ENCODE data around the gene PITX3.
"Not testable (repeated sequence)": the region's sequence is repeated elsewhere in the genome, so short reads cannot be mapped to it uniquely, and the experiment has no call there.

Gene PITX3

DNA sequence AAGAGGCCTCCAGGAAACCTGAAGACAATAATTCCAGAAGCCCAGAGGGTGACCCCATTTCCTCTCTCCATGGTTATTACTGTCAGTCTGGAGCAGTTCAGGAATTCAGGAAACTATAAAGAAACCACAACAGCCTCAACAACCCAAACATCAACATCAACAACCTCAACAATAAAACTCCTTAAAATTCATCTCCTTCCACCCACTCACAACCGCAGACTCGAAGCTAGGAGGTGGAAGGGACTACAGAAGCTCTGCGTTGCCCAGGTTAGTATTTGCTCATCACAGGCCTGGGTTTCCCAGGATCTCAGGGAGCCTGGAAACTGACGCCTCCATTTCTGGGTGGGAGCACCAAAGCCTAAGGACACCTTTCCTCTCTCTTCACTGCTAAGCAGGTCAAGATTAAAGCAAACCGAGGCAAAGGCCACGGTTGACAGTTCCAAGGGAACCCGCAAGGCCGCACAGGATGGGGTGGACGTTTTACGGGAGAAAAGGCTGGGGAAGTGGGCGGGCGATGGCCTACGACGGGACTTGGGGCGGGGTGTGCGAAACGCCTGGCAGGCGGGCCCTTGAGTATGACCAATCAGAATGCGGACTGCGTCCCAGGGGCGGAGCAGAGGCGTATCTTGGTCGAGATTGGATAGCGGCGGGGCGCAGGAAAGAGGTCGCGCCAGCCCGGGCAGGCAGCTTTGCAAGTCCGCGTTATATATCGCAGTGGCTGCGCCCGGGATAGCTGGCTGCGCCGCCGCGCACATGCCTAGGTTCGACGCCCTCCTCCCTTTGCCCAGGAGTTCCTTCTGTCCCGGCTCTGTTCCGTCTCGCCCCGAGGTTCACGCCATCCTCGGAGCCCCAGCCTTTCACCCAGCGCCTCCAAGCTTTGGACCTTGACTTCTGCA is 15.4 kb downstream of the PITX3 start, which contains the start of gene ELOVL3:
TSS of gene ELOVL3 (plus strand) at position 654 of the 896 bp plus-strand sequence. CDS start 250 bp downstream, outside the sequence.
- DNase-seq = peak; percentile 79

DNA sequence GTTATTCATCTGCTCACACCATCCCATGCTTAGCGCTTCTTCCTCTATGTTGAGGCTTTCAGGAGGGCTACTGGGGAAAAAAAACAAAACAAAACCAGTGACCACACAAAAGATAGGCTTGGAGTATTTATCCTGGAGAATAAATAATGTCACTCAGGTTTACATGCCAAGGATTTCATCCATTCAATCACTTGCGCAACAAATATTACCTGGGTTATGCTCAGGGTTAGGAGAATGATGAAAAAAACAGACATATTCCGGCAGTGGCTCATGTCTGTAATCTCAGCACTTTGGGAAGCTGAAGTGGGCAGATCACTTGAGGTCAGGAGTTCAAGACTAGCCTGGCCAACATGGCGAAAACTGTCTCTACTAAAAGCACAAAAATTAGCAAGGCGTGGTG is 18.5 kb downstream of the PITX3 start:
- no peak for DNase-seq

GRCh38 chr10:102220612-102221011 is 20.7 kb downstream of the PITX3 start:
- DNase-seq = no peak

DNA sequence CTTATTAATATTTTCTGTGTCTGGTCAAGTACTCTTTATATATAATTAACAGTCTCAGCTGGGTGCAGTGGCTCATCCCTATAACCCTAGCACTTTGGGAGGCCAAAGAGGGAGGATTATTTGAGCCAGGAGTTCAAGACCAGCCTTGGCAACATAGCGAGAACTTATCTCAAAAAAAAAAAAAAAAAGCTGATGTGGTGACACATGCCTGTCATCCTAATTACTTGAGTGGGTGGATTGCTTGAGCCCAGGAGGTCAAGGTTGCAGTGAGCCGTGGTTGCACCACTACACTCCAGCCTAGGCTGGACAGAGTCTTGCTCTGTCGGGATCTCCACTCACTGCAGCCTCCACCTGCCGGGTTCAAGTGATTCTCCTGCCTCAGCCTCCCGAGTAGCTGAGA is 21.9 kb downstream of the PITX3 start:
- no peak for DNase-seq

DNA sequence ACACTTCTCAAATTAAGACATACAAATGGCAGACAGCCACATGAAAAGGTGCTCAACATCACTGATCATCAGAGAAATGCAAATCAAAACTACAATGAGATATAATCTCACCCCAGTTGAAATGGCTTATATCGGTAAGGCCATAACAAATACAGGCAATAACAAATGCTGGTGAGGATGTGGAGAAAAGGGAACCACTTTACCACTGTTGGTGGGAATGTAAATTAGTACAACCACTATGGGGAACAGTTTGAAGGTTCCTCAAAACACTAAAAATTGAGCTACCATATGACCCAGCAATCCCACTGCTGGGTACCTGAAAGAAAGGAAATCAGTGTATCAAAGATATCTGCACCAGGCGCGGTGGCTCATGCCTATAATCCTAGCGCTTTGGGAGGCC is 27.7 kb downstream of the PITX3 start:
- not testable (repeated sequence) for DNase-seq

DNA sequence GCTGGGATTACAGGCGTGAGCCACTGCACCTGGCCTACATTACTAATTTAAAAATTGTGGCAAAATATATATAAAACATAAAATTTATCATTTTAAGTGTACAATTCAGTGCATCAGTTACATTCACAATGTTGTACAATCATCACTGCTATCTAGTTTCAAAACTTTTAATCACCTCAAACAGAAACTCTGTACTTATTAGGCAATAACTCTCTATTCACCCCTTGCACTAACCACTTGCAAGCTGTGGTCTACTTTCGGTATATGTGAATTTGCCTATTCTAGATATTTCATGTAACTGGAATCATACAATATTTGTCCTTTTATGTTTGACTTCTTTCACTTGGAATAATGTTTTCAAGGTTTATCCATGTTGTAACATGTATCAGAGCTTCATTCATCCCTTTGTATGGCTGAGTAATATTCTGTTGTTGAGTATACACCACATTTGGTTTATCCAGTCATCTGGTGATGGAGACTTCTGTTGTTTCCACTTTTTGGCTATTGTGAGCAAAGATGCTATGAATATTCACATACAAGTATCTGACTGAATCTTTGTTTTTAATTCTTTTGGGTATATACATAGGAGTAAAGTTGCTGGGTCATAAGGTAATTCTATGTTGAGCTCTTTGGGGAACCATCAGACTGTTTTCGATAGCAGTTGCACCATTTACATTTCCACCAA is 29.6 kb downstream of the PITX3 start:
- no peak for DNase-seq

- no peak for DNase-seq
Observed at GRCh38 chr10:102208311-102209035, 32.8 kb downstream of the PITX3 start.

DNA sequence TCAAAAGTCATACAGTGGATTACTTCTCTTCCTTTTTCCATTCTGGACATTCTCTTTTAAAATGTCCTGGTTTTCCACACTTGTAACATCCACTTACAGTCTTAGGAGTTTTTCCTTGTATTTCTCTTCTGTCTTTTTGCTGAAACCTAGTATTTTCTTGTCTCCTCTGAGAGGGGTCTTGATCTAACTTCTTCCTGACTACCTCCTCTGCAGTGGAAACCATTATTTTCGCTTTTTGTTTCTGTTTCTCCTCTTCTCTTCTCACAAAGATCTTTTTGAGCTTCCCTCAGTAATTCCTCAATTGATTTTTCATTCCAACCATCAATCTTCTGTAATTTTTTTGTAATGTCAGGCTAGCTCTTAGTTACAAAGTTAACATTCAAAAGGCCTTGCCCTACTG is 38.9 kb downstream of the PITX3 start:
- DNase-seq = no peak

DNA sequence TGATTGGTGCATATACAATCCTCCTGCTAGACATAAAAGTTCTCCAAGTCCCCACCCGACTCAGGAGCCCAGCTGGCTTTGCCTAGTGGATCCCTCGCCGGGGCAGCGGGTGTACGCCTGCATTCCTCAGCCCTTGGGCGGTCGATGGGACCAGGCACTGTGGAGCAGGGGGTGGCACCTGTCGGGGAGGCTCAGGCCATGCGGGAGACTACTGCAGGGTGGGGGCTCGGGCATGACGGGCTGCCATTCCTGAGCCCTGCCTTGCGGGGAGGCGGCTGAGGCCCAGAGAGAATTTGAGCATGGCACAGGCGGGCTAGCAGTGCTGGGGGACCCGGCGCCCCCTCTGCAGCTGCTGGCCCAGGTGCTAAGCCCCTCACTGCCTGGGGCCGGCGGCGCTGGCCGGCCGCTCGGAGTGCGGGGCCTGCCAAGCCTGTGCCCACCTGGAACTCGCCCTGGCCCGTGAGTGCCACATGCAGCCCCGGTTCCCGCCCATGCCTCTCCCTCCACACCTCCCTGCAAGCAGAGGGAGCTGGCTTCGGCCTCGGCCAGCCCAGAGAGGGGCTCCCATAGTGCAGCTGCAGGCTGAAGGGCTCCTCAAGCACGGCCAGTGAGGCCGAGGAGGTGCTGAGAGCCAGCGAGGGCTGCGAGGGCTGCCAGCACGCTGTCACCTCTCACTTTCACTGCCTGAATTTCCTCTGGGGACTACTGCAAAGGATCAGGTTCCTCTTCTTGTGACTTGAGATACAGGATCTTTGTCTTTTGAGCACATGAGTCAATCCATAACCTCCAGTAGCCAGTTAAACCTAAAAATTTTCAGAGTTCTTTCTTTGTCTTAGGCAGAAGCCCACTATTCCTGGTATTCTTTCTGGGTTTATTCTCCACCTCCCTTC is 40.3 kb downstream of the PITX3 start:
- no peak for DNase-seq

- DNase-seq = no peak
Observed at GRCh38 chr10:102198027-102198426, 43.3 kb downstream of the PITX3 start.

DNA sequence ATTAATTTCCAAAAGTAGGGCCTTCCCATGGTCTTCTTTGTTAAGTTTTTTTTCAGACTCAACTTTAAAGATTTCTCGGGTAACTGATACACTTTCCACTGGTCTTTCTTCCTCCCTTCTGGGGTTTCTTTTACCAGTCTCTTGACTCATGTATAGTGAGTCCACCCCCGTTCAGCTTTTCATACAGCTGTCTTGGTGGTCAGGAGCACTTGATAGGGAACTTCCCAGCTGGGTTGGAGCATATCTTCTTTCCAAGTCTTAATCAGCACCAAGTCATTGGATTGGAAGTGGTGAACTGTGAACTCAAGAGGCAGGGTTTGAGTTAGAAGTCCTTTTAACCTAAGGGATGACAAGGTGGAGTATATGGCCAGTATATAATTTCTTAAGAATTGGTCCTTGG is 44.4 kb downstream of the PITX3 start:
- no peak for DNase-seq

DNA sequence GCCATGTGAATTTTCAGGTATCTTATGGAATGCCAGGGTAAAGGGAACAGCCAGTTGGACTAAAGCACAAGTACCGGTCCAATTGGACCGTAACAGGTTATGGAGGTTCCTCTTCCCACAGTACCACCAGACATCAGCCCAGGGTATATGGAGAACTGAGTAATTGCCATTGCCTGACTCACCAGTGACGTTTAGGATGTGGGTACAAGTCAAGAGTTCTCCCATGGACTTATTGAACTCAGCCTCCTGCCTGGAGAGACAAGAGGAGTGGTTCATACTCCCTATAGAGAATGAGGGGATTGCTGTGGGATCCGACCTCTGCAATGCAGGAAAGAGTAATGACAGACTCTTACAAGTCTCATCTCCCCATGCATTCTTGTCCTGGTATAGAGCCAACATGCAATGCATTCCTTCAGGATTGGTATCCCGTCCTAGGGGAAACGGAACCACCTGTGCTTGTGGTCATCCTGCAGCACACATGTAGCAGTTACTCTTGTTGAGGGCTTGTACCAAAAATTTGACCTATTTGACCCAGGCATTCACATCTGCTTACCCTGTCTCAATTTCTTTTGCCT is 45.9 kb downstream of the PITX3 start:
- no peak for DNase-seq

GRCh38 chr10:102191956-102192355 is 49.4 kb downstream of the PITX3 start:
- DNase-seq = no peak

DNA sequence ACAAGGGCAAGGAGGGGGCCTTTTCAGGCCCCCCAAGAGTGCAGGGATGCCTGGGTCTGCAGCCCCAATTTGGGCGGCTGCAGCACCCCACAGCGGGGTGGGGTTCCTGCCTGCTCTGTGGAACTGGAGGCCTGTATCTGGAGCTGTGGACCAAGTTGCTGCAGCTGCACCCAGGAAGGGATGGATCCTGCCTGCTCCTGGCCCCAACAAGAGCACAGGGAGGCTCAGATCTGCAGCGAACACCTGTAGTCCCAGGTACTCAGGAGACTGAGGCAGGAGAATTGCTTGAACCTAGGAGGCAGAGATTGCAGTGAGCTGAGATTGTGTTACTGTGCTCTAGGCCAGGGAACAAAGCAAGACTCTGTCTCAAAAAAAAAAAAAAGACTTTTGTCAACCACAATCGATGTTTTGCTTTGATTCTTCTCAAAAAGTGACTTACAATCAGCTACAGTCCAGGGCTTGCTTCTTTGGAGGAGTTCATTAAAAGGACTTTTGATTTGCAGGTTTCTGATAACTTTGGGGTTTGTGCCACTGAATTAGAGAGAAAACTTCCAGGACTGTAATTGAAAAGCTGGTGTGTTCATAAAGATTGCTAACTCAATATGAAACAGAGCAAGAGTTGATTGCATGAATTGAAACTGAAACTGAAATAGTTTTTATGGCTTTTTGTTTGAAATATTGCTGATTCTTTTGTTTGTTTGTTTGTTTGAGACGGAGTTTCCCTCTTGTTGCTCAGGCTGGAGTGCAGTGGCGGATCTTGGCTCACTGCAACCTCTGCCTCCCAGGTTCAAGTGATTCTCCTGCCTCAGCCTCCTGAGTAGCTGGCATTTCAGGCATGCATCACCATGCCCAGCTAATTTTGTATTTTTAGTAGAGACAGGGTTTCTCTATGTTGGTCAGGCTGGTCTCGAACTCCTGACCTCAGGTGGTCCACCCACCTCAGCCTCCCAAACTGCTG is 52.1 kb downstream of the PITX3 start:
- not testable (repeated sequence) for DNase-seq

GRCh38 chr10:102188298-102188940 is 52.9 kb downstream of the PITX3 start:
- DNase-seq = no peak

DNA sequence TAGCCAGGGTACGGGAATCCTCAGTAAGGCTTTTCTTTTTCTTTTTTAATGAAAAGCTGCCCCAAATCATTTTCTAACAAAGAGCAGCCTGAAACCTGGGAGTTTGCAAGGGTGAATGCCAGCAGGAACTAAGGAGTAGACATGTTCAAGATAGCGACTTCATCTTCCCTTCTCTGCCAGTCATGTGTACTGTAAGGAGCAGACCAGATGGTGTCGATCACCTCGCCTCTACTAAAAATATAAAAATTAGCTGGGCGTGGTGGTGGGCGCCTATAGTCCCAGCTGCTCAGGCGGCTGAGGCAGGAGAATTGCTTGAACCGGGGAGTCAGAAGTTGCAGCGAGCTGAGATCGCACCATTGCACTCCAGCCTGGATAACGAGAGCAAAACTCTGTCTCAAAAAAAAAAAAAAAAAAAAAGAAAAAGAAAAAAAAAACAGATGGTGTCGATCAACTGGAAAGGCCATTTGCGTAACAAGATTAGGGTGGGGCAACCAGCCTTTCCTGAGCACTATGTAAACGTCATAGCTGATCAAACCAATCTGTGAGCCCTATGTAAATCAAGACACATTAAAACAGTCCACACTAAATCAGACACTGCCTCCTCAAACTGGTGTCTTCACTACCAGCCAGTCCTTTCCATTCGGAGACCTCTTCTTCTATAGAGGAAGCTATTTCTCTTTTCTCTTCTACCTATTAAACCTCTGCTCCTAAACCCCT is 55.3 kb downstream of the PITX3 start:
- DNase-seq = no peak

DNA sequence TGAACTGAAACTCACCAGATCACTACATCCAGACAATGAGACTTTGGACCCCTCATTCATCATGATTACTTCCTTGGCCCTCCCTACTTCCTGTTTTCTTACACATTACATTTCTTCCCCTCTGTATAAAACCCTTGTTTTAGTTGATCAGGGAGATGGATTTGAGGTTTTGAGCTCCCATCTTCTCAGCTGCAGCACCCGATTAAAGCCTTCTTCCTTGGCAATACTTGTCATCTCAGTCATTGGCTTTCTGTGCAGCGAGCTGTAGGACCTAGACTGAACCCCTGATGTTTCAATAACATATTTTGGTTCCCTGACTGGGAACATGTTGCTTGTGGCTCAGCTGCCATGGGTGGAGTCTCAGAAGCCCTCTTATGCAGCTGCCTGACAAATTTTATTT is 56.0 kb downstream of the PITX3 start:
- no peak for DNase-seq

DNA sequence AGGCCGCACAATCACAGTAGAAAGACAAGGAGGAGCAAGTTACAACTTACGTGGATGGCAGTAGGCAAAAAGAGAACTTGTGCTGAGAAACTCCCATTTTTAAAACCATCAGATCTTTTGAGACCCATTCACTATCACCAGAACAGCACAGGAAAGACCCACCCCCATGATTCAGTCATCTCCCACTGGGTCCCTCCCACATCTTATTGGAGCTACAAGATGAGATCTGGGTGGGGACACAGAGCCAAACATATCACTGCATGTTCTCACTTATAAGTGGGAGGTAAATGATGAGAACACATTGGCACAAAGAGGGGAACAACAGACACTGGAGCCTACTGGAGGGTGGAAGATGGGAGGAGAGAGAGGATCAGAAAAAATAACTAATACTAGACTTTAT is 56.7 kb downstream of the PITX3 start:
- DNase-seq = no peak

All from NCI-H774 (cell line).